Esophagus muscularis mucosa (tissue), 4 donors: ENCODE results near the gene CNOT8. TPM values are rescaled to one million over a fixed set of nuclear protein-coding genes. Genes with fewer than 3 reads are reported as not detected.

Experiments
- DNase-seq: peaks from one replicate; pipeline ENCODE4 v3.0.0-alpha.2; 2017; ENCODE audit errors: extremely low spot score
- H3K27ac ChIP-seq, 4 donors: fragments of 200-600 bp; sonication (generic); replicated peaks in 1 of 4; 1 replicate in 3 of 4; 2 replicates in 1 of 4; pipeline ENCODE4 v1.5.1; 2016 to 2019; ENCODE audit warnings: mild to moderate bottlenecking in 1 of 4
- H3K27me3 ChIP-seq, 4 donors: fragments of 200-600 bp; sonication (generic); one replicate each; pipeline versions ENCODE4 v1.5.1 to v1.6.0; 2016 to 2019
- H3K36me3 ChIP-seq, 4 donors: fragments of 200-600 bp; sonication (generic); one replicate each; pipeline ENCODE4 v1.5.1; 2016 to 2019
- H3K4me1 ChIP-seq, 4 donors: fragments of 200-600 bp; sonication (generic); one replicate each; pipeline ENCODE4 v1.5.1; 2016 to 2019
- H3K4me3 ChIP-seq, 4 donors: fragments of 200-600 bp; sonication (generic); 1 replicate in 2 of 4; 2 replicates in 2 of 4; pipeline ENCODE4 v1.5.1; 2016 to 2019; ENCODE audit warnings: mild to moderate bottlenecking in 4 of 4, moderate library complexity in 1 of 4
- H3K9me3 ChIP-seq, 4 donors: fragments of 200-600 bp; sonication (generic); 1 replicate in 3 of 4; 2 replicates in 1 of 4; pipeline ENCODE4 v1.5.1; 2016 to 2019
- CTCF ChIP-seq, 3 experiments: fragments of 200-600 bp in 2 of 3; fragments of 450-650 bp in 1 of 3; sonication (generic) in 2 of 3; IDR thresholded peaks; one replicate each; pipeline ENCODE4 v1.5.1; 2017 to 2019; ENCODE audit warnings: antibody characterized with exemption in 3 of 3, mild to moderate bottlenecking in 2 of 3, moderate library complexity in 1 of 3
- EP300 ChIP-seq: sonication (generic); formaldehyde crosslinking; IDR thresholded peaks from one replicate; pipeline ENCODE4 v1.6.1; 2017; ENCODE audit warnings: antibody characterized with exemption
- POLR2A ChIP-seq: fragments of 450-650 bp; IDR thresholded peaks from one replicate; pipeline ENCODE4 v1.6.1; 2017; ENCODE audit warnings: antibody characterized with exemption, moderate library complexity, mild to moderate bottlenecking, low read depth
- POLR2AphosphoS5 ChIP-seq, 2 donors: sonication (generic); formaldehyde crosslinking; IDR thresholded peaks; one replicate each; pipeline ENCODE4 v1.6.1; 2017; ENCODE audit warnings: antibody characterized with exemption in 2 of 2
- WGBS: methylation state at CpG from one replicate; pipeline ENCODE4 v1.1.5; 2018; 5-methylcytosine and 5-hydroxymethylcytosine counted together
- intact Hi-C: fragments of 100-400 bp; cut with DNase I; formaldehyde crosslinking; loops from one replicate; pipeline ENCODE4 v1.15.1; 2023
- total RNA-seq, 4 donors: library from RNA; depleted of rRNA; stranded (reverse); fragments of >200 nt; gene quantifications; one replicate each; pipeline versions ENCODE4 v1.1.0 to v1.2.1, GENCODE V29; 2016

CNOT8 gene
- total RNA-seq, 4 donors from 2014 or later: 41.1 to 72.6 (median 62.2) TPM

GRCh38 chr5:154860123-154860522 is 1.7 kb downstream of the CNOT8 start:
- no peak for DNase-seq
- peak overlapping the region; percentile 95 to 97 (median 96) for H3K27ac ChIP-seq
- no peaks in the 10 kb centered on the region for H3K9me3 ChIP-seq
- no peaks in the 10 kb centered on the region for H3K27me3 ChIP-seq
- H3K4me1 ChIP-seq: peaks cover 35 to 56% (median 52%) of the 10 kb centered on the region in 4 donors
- peaks cover 12 to 21% (median 17%) of the 10 kb centered on the region in 4 donors for H3K36me3 ChIP-seq
- peak overlapping the region; percentile 71 to 87 (median 76) for H3K4me3 ChIP-seq
- intact Hi-C loops: no loop called here
- WGBS: 28% methylated on average over 5 of the region's 5 CpGs
- TF ChIP-seq EP300 (no peak), POLR2AphosphoS5 (IDR thresholded peaks at IDR 0.05) (peak; percentile 61 to 72)

- intact Hi-C loops: no loop called here
- Histone ChIP-seq H3K4me3 (peak overlapping the region; percentile 71 to 87 (median 76)), H3K9me3 (no peaks in the 10 kb centered on the region), H3K27me3 (no peaks in the 10 kb centered on the region), H3K27ac (peak overlapping the region; percentile 8 to 97 (median 95)), H3K4me1 (peaks cover 35 to 61% (median 55%) of the 10 kb centered on the region in 4 donors), H3K36me3 (peaks cover 18 to 27% (median 23%) of the 10 kb centered on the region in 4 donors)
- 39% methylated on average over 4 of the region's 4 CpGs for WGBS
- DNase-seq: no peak
- TF ChIP-seq POLR2AphosphoS5 (IDR thresholded peaks at IDR 0.05): no peak
- TF ChIP-seq POLR2A: no peak
- no peak for TF ChIP-seq EP300
- no peak for TF ChIP-seq CTCF (IDR thresholded peaks at IDR 0.05)
Measured at GRCh38 chr5:154860765-154861164, 2.3 kb downstream of the CNOT8 start.

GRCh38 chr5:154861946-154862345 is 3.5 kb downstream of the CNOT8 start:
- Histone ChIP-seq H3K27ac (no peak overlapping the region), H3K4me3 (no peak overlapping the region), H3K9me3 (no peaks in the 10 kb centered on the region), H3K36me3 (peaks cover 29 to 39% (median 34%) of the 10 kb centered on the region in 4 donors), H3K27me3 (no peaks in the 10 kb centered on the region), H3K4me1 (peaks cover 33 to 57% (median 54%) of the 10 kb centered on the region in 4 donors)
- TF ChIP-seq POLR2A: no peak
- TF ChIP-seq POLR2AphosphoS5 (IDR thresholded peaks at IDR 0.05): no peak
- no peak for TF ChIP-seq EP300
- no peak for TF ChIP-seq CTCF (IDR thresholded peaks at IDR 0.05)
- intact Hi-C loops: no loop called here
- WGBS: 82% methylated on average over 8 of the region's 8 CpGs
- no peak for DNase-seq

- Histone ChIP-seq H3K4me3 (no peak overlapping the region), H3K9me3 (no peaks in the 10 kb centered on the region), H3K27ac (no peak overlapping the region), H3K4me1 (peaks cover 31 to 55% (median 52%) of the 10 kb centered on the region in 4 donors), H3K27me3 (no peaks in the 10 kb centered on the region), H3K36me3 (peaks cover 29 to 44% (median 38%) of the 10 kb centered on the region in 4 donors)
- WGBS: 74% methylated on average over 2 of the region's 2 CpGs
- DNase-seq: no peak
- intact Hi-C loops: no loop called here
- TF ChIP-seq CTCF (IDR thresholded peaks at IDR 0.05) (no peak), EP300 (no peak), POLR2AphosphoS5 (IDR thresholded peaks at IDR 0.05) (no peak), POLR2A (no peak)
Measured at GRCh38 chr5:154862766-154863165, 4.3 kb downstream of the CNOT8 start.

- H3K9me3 ChIP-seq: no peaks in the 10 kb centered on the region
- no peak for DNase-seq
- peaks cover 29 to 51% (median 42%) of the 10 kb centered on the region in 4 donors for H3K36me3 ChIP-seq
- peaks cover 31 to 57% (median 52%) of the 10 kb centered on the region in 4 donors for H3K4me1 ChIP-seq
- WGBS: 86% methylated on average over 7 of the region's 7 CpGs
- intact Hi-C loops: no loop called here
- no peaks in the 10 kb centered on the region for H3K27me3 ChIP-seq
- no peak overlapping the region for H3K4me3 ChIP-seq
- H3K27ac ChIP-seq: no peak overlapping the region
- TF ChIP-seq EP300: no peak
- no peak for TF ChIP-seq POLR2A
Measured at GRCh38 chr5:154863291-154864080, 5.1 kb downstream of the CNOT8 start.
